Germinal center (tissue), 1 donor: Measurements from ENCODE around the gene ACOX3.
A peak's percentile ranks its signal among the peaks of the same experiment; 100 is the strongest.

Experiments used
- DNase-seq: peaks from one replicate; pipeline ENCODE4 v3.0.0; 2012; ENCODE audit warnings: mixed read lengths, low spot score

Gene ACOX3

DNA sequence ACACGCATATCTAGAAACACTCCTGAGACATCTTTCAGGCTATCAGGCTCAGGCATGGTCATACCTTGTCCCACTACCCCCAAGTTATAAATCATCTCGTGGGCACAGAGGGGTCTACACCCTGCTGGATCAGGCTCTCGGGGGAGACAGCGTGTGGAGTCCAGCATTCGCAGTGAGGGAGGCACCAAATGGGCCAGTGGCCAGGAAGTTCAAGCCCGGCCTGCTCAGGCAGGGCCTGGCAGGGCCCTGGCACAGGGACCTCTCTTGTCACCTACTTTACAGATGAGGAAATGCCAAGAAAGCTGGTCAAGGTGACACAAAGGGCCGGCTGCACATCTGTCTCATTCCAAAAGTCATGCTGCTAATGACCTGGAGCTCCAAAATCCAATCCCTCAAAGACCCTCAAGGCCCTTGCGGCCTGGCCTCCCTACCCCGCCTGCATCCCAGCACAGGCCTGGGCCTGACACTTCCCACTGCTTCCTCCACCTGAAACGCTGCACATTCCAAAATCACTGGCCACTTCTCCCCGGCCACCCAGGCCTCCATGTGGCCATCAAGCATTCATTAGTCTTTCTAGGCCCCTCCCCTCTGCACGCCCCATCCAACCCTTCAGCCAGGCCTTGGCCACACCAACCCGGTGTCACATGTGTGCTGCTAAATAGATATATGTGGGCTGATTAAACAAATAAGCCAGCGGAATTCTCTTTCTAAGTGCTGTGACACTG is 35.6 kb downstream of the ACOX3 start:
- DNase-seq, result no peak

DNA sequence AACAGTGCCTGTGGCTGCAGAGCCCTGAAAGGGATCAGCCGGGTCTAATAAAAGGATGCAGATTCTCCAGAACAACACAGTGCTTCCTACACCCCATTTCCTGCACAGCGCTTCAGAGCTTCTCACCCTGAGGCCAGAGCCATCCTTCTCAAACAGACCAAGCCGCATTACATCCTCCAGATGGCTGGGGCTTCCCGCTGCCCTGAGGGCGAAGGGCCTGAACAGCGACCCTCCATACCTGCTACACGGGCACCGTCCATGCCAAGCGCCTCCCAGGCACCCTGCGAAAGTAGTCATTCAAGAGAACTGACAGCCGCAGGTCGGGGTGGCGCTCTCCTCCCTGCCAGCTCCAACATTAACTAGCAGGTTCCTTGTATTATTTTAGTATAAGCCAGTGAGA is 36.5 kb downstream of the ACOX3 start:
- DNase-seq, result no peak

DNA sequence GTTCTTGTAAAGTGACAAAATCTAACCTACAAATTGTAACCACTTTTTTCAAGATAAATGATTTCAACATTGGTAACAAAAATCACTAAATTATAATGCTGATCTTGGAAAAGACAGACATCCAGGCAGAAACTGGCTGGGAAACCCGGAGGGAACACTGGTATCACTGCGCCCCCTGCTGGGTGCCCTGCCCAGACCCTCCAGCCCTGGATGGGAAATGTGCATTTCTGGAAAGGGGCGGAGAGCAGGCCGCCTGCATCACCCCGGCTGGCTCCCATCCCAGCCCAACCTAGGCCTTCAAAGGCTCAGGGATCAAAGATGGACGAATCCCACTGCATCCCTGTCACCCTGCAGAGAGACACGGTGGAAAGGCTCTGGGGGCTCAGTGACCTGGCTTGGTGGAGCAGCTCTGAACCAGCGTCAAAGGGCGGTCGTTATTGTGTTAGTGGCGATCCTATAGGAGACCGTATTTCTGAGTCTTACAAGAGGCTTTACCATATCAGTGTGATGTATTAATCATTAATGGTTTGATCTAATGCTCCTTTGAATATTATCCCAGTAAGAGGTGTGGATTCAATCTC is 37.3 kb downstream of the ACOX3 start:
- peak; percentile 74 for DNase-seq

DNA sequence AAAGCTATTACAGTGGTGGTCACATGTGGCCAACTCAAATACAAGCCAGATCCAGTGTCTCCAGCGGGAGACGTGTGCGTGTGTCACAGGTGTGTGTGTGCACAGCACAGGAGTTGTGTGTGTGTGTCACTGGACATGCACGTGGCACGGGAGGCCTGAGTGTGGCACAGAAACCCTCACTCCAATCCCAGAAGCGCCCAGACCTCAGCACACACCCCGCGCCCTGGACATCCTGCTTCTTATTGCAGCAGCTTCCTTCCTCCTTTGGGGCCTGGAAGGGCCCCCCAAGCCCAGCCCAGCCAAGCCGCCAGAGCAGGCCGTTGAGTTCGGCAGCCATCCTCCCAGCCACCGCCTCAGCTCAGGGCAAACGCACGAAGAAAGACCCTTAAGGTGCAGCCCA is 37.9 kb downstream of the ACOX3 start:
- DNase-seq, result no peak

- no peak for DNase-seq
These were observed 38.3 kb downstream of the ACOX3 start for GRCh38 chr4:8402181-8402597.

- no peak for DNase-seq
These were observed 38.9 kb downstream of the ACOX3 start for GRCh38 chr4:8401665-8402064.

DNA sequence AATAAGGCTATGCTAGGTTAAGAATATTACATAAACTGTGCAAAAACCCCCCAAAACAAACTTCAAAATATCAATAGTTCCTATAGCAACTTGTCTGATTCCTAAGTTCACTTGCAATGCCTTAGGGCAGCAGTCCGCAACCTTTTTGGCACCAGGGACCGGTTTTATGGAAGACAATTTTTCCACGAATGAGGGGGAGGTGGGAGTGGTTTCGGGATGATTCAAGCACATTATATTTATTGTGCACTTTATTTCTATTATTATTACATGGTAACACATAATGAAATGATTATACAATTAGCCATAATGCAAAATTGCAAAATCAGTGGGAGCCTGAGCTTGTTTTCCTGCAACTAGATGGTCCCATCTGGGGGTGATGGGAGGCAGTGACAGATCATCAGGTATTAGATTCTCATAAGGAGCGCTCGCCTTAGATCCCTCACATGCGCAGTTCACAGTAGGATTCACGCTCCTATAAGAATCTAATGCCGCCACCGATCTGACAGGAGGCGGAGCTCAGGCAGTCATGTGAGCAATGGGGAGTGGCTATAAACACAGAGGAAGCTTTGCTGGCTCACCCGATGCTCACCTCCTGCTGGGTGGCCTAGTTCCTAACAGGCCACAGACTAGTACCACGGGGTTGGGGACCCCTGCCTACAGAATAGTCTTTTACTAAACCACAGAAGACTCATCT is 39.7 kb downstream of the ACOX3 start:
- no peak for DNase-seq

GRCh38 chr4:8399298-8399697 is 41.2 kb downstream of the ACOX3 start:
- no peak for DNase-seq

- no peak for DNase-seq
These were observed 42.2 kb downstream of the ACOX3 start for GRCh38 chr4:8398347-8398746.

DNA sequence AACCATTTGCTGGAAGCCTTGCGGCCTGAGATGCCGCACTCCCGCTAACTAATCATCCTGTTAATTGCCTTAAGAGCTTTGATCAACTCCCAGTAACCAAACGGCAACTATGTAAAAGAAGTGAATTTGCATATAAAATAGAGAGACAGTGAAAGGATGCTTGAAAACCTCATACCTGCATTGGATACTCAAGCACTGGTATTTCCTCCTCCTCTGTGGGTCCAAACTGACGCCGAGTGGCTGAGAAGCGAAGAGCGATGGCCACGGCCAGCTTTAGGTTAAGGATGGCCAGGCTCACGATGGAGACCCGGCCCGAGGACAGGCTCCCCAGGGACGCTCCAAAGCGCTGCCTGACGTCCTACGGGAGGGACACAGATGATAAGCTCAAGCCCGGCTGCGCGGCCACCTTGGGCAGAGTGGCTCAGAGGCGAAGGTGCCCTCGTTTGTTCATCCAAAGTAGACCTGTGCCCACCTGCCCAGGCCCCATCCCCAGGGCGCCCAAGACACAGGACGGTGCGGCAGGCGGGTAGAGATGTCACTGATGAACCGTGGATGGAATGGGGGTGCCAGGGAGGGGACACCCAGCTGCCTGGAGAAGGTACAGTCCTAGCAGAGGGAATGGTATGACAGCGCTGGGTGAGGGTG is 43.6 kb downstream of the ACOX3 start:
- no peak for DNase-seq

DNA sequence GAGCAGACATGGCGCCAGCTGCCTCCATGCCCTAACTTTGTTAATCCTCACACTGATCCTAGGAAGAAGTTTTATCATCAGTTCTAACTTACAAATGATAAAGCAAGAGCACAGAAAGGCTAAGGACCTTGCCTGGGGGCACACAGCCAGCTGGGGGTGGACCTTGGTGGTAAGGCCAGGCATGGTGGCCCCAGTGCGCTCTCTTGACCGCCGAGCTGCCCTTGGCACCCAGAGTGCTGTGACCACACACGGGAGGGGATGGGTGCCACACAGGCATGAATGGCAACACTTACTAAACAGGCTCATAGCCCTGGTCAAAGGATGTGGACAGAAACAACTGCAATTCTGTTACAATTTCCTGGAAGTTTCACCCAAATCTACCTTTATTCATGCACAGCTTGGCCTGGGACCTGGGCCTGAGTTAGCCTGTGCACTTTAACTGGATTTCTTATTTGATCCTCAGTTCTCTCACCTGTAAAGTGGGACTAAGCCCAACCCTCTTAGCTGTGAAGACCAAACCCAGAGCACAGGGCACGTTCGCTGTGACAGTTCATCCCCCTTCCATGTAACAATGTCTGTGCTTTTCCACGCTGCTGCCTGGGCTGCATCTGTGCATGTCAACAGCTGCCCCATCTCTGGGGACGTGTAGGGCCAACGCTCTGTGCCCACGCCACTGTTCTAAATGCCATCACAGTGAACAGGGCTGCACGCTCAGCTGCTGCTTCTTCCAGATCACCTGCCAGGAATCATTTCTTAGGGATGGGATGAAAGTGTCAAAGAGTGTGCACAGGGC is 44.8 kb downstream of the ACOX3 start:
- DNase-seq, result no peak

DNA sequence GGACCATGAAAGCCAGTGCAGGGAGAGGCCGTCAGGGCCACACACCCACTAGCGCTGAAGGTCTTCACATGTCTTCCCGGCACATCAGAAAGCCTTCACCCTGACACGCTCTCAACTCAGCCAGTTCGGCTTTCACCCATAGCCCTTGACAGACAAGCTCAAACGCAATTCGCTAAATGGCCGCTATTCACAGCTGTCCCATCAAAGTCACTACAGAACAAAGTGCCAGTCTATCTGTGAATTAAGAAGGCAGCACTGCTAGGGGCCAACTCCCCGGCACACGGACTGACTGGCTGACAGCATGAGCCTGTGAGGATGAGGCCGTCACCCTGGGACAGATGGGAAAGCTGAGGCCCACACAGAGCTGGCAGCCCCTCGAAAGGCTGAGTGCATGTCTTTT is 45.7 kb downstream of the ACOX3 start:
- DNase-seq, result no peak

DNA sequence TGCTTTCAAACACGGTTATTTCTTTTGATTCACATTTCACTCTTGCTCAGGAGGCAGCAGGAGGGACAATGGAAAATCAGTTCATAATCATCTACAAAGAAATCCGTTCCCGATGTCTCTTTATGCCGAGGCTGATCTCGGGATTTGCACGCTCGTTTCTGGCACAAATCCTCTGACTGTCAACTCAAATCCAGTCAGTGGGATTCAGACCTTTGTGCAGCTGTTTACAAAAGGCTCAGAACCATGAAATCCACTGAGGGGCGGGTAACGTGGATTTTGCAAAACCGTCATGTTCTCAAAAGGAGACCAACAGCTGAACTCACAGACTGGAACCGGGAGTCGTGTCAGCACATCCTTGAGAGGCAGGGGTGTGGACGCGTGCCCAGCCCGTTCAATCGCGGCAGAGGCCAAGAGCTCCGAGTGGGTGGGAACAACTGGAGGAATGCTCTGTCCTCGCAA is 46.4 kb downstream of the ACOX3 start:
- DNase-seq, result no peak

- no peak for DNase-seq
These were observed 46.9 kb downstream of the ACOX3 start for GRCh38 chr4:8393593-8394038.

- no peak for DNase-seq
These were observed 47.8 kb downstream of the ACOX3 start for GRCh38 chr4:8392591-8393190.

- peak; percentile 59 for DNase-seq
These were observed 48.6 kb downstream of the ACOX3 start for GRCh38 chr4:8391972-8392371.

- DNase-seq, result no peak
These were observed 49.5 kb downstream of the ACOX3 start for GRCh38 chr4:8391071-8391470.

GRCh38 chr4:8390577-8390976 is 49.9 kb downstream of the ACOX3 start:
- DNase-seq, result no peak

GRCh38 chr4:8388528-8388870 is 52.0 kb downstream of the ACOX3 start:
- no peak for DNase-seq

GRCh38 chr4:8387615-8388527 is 52.7 kb downstream of the ACOX3 start:
- no peak for DNase-seq

GRCh38 chr4:8387194-8387593 is 53.3 kb downstream of the ACOX3 start:
- no peak for DNase-seq
